Endothelial cell of umbilical vein (primary cell): ENCODE measurements around the gene MYO5B. TPM values are rescaled to one million over a fixed set of nuclear protein-coding genes. Genes with fewer than 3 reads are reported as not detected.

Source experiments
- BruUV-seq: library from RNA; stranded (reverse); fragments of 400-500 nt; replicated peaks from 2 replicates; lab custom pipeline; 2021; lab: Mats Ljungman, UMichigan
- CTCF ChIA-PET: fragments of 300-600, 350-600 bp; sonication (Branson Sonifier 250); formaldehyde crosslinking; loops from one replicate; lab custom pipeline; 2021; ENCODE audit warnings: antibody characterized with exemption, inconsistent platforms; lab: Charles Lee
- POLR2A ChIA-PET: fragments of 300-600, 350-600 bp; sonication (Branson Sonifier 250); formaldehyde crosslinking; loops from one replicate; lab custom pipeline; 2021; ENCODE audit warnings: antibody characterized with exemption, inconsistent platforms; lab: Charles Lee
- DNase-seq: peaks from one replicate; pipeline ENCODE4 v3.0.0-alpha.2; 2011; ENCODE audit warnings: low read depth, low spot score
- FAIRE-seq: peaks from 2 replicates; lab custom pipeline; 2011; peaks lifted over from hg19 to GRCh38; lab: Jason Lieb, UNC
- H2AFZ ChIP-seq: 2 replicates; pipeline ENCODE4 v1.6.0; 2012; ENCODE audit warnings: low read depth, low read length, control low read depth, inconsistent platforms
- H3K27ac ChIP-seq: 2 replicates; pipeline ENCODE4 v1.5.1; 2011; ENCODE audit warnings: low read depth, mild to moderate bottlenecking, control low read depth, low read length, moderate library complexity; ENCODE audit not compliant: insufficient read depth
- H3K27me3 ChIP-seq, 2 experiments: 2 replicates each; pipeline versions ENCODE4 v1.6.0 to v1.6.1; 2011; ENCODE audit warnings: low read length in 2 of 2, mixed read lengths in 1 of 2; ENCODE audit not compliant: control insufficient read depth in 2 of 2, insufficient read depth in 2 of 2
- H3K36me3 ChIP-seq, 2 experiments: 2 replicates in 1 of 2; 3 replicates in 1 of 2; pipeline ENCODE4 v1.5.1; 2011; ENCODE audit warnings: low read length in 2 of 2, mild to moderate bottlenecking in 1 of 2, moderate library complexity in 1 of 2; ENCODE audit not compliant: control insufficient read depth in 2 of 2, insufficient read depth in 2 of 2; ENCODE audit errors: extremely low read depth in 1 of 2
- H3K4me1 ChIP-seq: 3 replicates; pipeline ENCODE4 v1.5.1; 2011; ENCODE audit warnings: mild to moderate bottlenecking, low read length; ENCODE audit not compliant: control insufficient read depth, insufficient read depth; ENCODE audit errors: extremely low read depth
- H3K4me2 ChIP-seq: 2 replicates; pipeline ENCODE4 v1.6.1; 2011; ENCODE audit warnings: low read length, control low read depth, mixed read lengths; ENCODE audit not compliant: insufficient read depth
- H3K4me3 ChIP-seq, 3 experiments: fragments of 200-600 bp in 1 of 3; sonication (generic), shearing (Covaris generic) in 1 of 3; replicated peaks in 1 of 3; 2 replicates each; pipeline ENCODE4 v1.5.1; 2011 to 2016; ENCODE audit warnings: control low read depth in 3 of 3, low read length in 3 of 3, mild to moderate bottlenecking in 2 of 3, inconsistent platforms in 1 of 3, low read depth in 1 of 3, moderate library complexity in 1 of 3; ENCODE audit not compliant: insufficient read depth in 1 of 3
- H3K79me2 ChIP-seq: 2 replicates; pipeline ENCODE4 v1.6.0; 2012; ENCODE audit warnings: low read length, inconsistent platforms; ENCODE audit not compliant: control insufficient read depth, insufficient read depth
- H3K9ac ChIP-seq: replicated peaks from 2 replicates; pipeline ENCODE3; 2011; ENCODE audit warnings: low read length, control low read depth; ENCODE audit not compliant: insufficient read depth; ENCODE audit errors: extremely low read depth
- H3K9me1 ChIP-seq: replicated peaks from 3 replicates; pipeline ENCODE4 v1.6.0; 2011; ENCODE audit warnings: mild to moderate bottlenecking, low read length; ENCODE audit not compliant: control insufficient read depth, insufficient read depth; ENCODE audit errors: extremely low read depth
- H3K9me3 ChIP-seq: replicated peaks from 2 replicates; pipeline ENCODE4 v1.5.1; 2012; ENCODE audit warnings: low read length, inconsistent platforms; ENCODE audit not compliant: control insufficient read depth, insufficient read depth
- H4K20me1 ChIP-seq: replicated peaks from 2 replicates; pipeline ENCODE3; 2011; ENCODE audit warnings: mild to moderate bottlenecking, low read length; ENCODE audit not compliant: control insufficient read depth, insufficient read depth; ENCODE audit errors: extremely low read depth
- CTCF ChIP-seq, 2 donors: IDR thresholded peaks; 1 replicate in 1 of 2; 2 replicates in 1 of 2; pipeline ENCODE4 v1.5.1; 2011; ENCODE audit warnings: low read length in 2 of 2, mild to moderate bottlenecking in 2 of 2, moderate library complexity in 2 of 2, control low read depth in 1 of 2, inconsistent platforms in 1 of 2, low read depth in 1 of 2; ENCODE audit not compliant: insufficient read depth in 1 of 2; ENCODE audit errors: extremely low read depth in 1 of 2
- EZH2 ChIP-seq: IDR thresholded peaks from 2 replicates; pipeline ENCODE4 v1.6.1; 2012; ENCODE audit warnings: borderline replicate concordance, low read depth, mild to moderate bottlenecking, moderate library complexity, low read length, inconsistent platforms; ENCODE audit not compliant: severe bottlenecking
- FOS ChIP-seq: IDR thresholded peaks from 2 replicates; pipeline ENCODE4 v1.6.1; 2011; ENCODE audit warnings: mild to moderate bottlenecking, low read length, moderate library complexity, borderline replicate concordance; ENCODE audit not compliant: insufficient read depth
- GATA2 ChIP-seq: IDR thresholded peaks from 2 replicates; pipeline ENCODE4 v1.7.0; 2011; ENCODE audit warnings: low read depth, mild to moderate bottlenecking, moderate library complexity, mixed read lengths, low read length; ENCODE audit not compliant: insufficient read length, insufficient read depth
- JUN ChIP-seq: IDR thresholded peaks from 2 replicates; pipeline ENCODE4 v1.6.1; 2011; ENCODE audit warnings: borderline replicate concordance, low read depth; ENCODE audit not compliant: insufficient read length, insufficient read depth
- MAX ChIP-seq: IDR thresholded peaks from 2 replicates; pipeline ENCODE4 v1.6.1; 2011; ENCODE audit not compliant: insufficient read depth, insufficient read length
- MYC ChIP-seq: IDR thresholded peaks from one replicate; pipeline ENCODE4 v1.6.1; 2011; ENCODE audit warnings: mild to moderate bottlenecking, low read depth, low read length
- POLR2A ChIP-seq: IDR thresholded peaks from 2 replicates; pipeline ENCODE4 v1.6.1; 2012; ENCODE audit warnings: low read depth, mild to moderate bottlenecking, control low read depth, low read length
- POLR2AphosphoS5 ChIP-seq: IDR thresholded peaks from 2 replicates; pipeline ENCODE4 v1.6.1; 2012; ENCODE audit warnings: low read depth, mild to moderate bottlenecking, control low read depth, low read length, moderate library complexity; ENCODE audit not compliant: insufficient read depth
- dilution Hi-C: fragments of 300-500 bp; cut with MboI; formaldehyde crosslinking; loops from one replicate; pipeline ENCODE4 v1.15.0; 2019; ENCODE audit warnings: low sequenced_read_pairs; ENCODE audit not compliant: extremely low pct_ligation_motif_present
- intact Hi-C: fragments of 100-400 bp; cut with micrococcal nuclease; formaldehyde crosslinking; loops from one replicate; pipeline ENCODE4 v1.10.0; 2022
- polyA plus RNA-seq, 4 experiments: library from polyadenylated mRNA; depleted of rRNA in 3 of 4; stranded (reverse) in 3 of 4; unstranded in 1 of 4; fragments of >200 nt; gene quantifications; 2 replicates each; pipeline versions ENCODE4 v1.2.1 to v1.2.3, GENCODE V29; 2011 to 2012; ENCODE audit warnings: missing spikeins in 1 of 4
- total RNA-seq: library from RNA; stranded (reverse); gene quantifications from 2 replicates; pipeline ENCODE4 v1.2.3, GENCODE V29; 2021

The MYO5B gene
- total and polyA plus RNA-seq, 2 donors (not counting 3 experiments of a cell fraction or from before 2014, with no cell fraction given) = 0.54 to 1.1 TPM

- DNase-seq = no peak
- H3K9ac ChIP-seq = no peak overlapping the region
- H3K9me1 ChIP-seq = no peaks in the 10 kb centered on the region
- H3K4me1 ChIP-seq = no peaks in the 10 kb centered on the region
- H3K4me2 ChIP-seq = no peak overlapping the region
- no peak overlapping the region for H2AFZ ChIP-seq
- no peak overlapping the region for H3K27ac ChIP-seq
- TF ChIP-seq POLR2A = no peak
- TF ChIP-seq JUN = no peak
- no peak for TF ChIP-seq CTCF (IDR thresholded peaks at IDR 0.05; ENCODE audit: extremely low read depth in 1 of 2, insufficient read depth in 1 of 2, low read depth in 1 of 2, low read length in 2 of 2)
- H4K20me1 ChIP-seq = no peaks in the 10 kb centered on the region
- H3K9me3 ChIP-seq = no peaks in the 10 kb centered on the region
- dilution Hi-C loops (no loop called here), intact Hi-C loops (no loop called here)
- no TSS peak for BruUV-seq
- ChIA-PET CTCF (interaction anchor here (1.3 kb wide), 1 partner anchor 159 kb away, joined by 4 read pairs; no protein-coding TSS in a partner anchor), POLR2A (no interaction called here)
- no peak for FAIRE-seq
- peaks cover 2 to 8% of the 10 kb centered on the region in 2 experiments for H3K27me3 ChIP-seq
- H3K79me2 ChIP-seq = no peaks in the 10 kb centered on the region
- no peaks in the 10 kb centered on the region for H3K36me3 ChIP-seq
- no peak overlapping the region for H3K4me3 ChIP-seq
Measured at GRCh38 chr18:50045126-50045525, 149.8 kb downstream of the MYO5B start.

GRCh38 chr18:50044402-50044801, 150.5 kb downstream of the MYO5B start:
- no peak for DNase-seq

More at GRCh38 chr18:50044402-50044801, 150.5 kb downstream of the MYO5B start:
- Histone ChIP-seq H3K36me3 (no peaks in the 10 kb centered on the region), H3K27me3 (peaks cover 2 to 8% of the 10 kb centered on the region in 2 experiments), H4K20me1 (no peaks in the 10 kb centered on the region), H3K4me3 (no peak overlapping the region), H3K27ac (no peak overlapping the region), H2AFZ (no peak overlapping the region), H3K4me2 (no peak overlapping the region), H3K4me1 (no peaks in the 10 kb centered on the region), H3K79me2 (no peaks in the 10 kb centered on the region), H3K9me3 (no peaks in the 10 kb centered on the region), H3K9me1 (no peaks in the 10 kb centered on the region), H3K9ac (no peak overlapping the region)
- POLR2A ChIA-PET = no interaction called here
- CTCF ChIA-PET = interaction anchor here (1.3 kb wide), 1 partner anchor 160 kb away, joined by 4 read pairs; no protein-coding TSS in a partner anchor
- intact Hi-C loops = no loop called here
- BruUV-seq = no TSS peak
- TF ChIP-seq POLR2AphosphoS5 (no peak), CTCF (IDR thresholded peaks at IDR 0.05; ENCODE audit: extremely low read depth in 1 of 2, insufficient read depth in 1 of 2, low read depth in 1 of 2, low read length in 2 of 2) (no peak), JUN (no peak), MAX (no peak), POLR2A (no peak), GATA2 (no peak), FOS (no peak), EZH2 (no peak), MYC (no peak)
- dilution Hi-C loops = no loop called here
- no peak for FAIRE-seq
